Measurements from ENCODE around the gene TMEM123. TPM values are rescaled to one million over a fixed set of nuclear protein-coding genes. Genes with fewer than 3 reads are reported as not detected.
A peak's percentile ranks its signal among the peaks of the same experiment; 100 is the strongest.

Gene TMEM123
- total and polyA plus RNA-seq, 10 of the 15 experiments (the other 5 are each of a cell fraction or from before 2014, with no cell fraction given) = 35.1 to 667 (median 123) TPM

DNA sequence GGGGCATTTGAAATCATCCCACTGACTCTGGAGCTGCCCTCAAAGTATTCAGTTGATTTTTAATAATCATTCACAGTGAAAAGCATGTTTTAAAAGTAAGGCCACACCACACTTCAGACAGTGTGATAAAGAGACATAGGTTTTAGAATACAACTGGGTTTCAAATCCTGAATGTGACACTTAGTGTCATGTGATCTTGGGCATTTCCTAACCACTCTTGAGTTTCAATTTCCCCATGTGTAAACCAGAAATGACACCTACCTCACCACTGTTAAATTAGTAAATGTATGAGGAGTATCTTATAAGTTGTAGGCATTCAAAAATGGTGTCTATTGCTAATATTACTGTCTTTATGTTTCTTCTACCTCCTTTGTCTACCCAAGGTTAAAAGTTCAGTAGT, 5.4 kb downstream of the TMEM123 start:
- DNase-seq (ENCODE audit: low read depth, low spot score) = no peak
- in situ Hi-C loops (cut with MboI) (no loop called here), intact Hi-C loops (cut with micrococcal nuclease; ENCODE audit: unreplicated experiment) (loop anchor here (2.0 to 5.0 kb wide), 2 partner anchors 16 to 165 kb away; no protein-coding TSS in a partner anchor)
- Histone ChIP-seq H3K4me2 (ENCODE audit: control insufficient read depth, insufficient read depth) (peak overlapping the region; percentile 66), H2AFZ (ENCODE audit: control insufficient read depth, low read depth, low read length) (no peak overlapping the region), H3K4me1 (ENCODE audit: control insufficient read depth, insufficient read depth, low read length) (0 out of 2 replicates have a peak, but pooled peaks cover 6% of the 10 kb centered on the region), H3K27me3 (replicated peaks in 1 of 2; ENCODE audit: control insufficient read depth in 2 of 2, insufficient read depth in 2 of 2, low read length in 1 of 2) (no peaks in the 10 kb centered on the region), H3K9me3 (replicated peaks; ENCODE audit: control insufficient read depth, insufficient read depth, low read length) (peaks cover 2% of the 10 kb centered on the region), H3K9ac (ENCODE audit: control insufficient read depth, insufficient read depth, low read length) (no peak overlapping the region), H3K79me2 (ENCODE audit: control insufficient read depth, insufficient read depth, low read length) (peaks cover 75% of the 10 kb centered on the region), H3K4me3 (no peak overlapping the region), H3K36me3 (ENCODE audit: control insufficient read depth in 2 of 2, insufficient read depth in 2 of 2, low read length in 1 of 2) (peaks cover 0 to 19% of the 10 kb centered on the region in 2 experiments), H4K20me1 (ENCODE audit: control insufficient read depth, insufficient read depth) (no peaks in the 10 kb centered on the region), H3K27ac (ENCODE audit: control insufficient read depth, insufficient read depth) (no peak overlapping the region)
- ChIA-PET SMC1A (ENCODE audit: uncharacterized antibody, unreplicated experiment) (interaction anchor here (1.0 to 3.9 kb wide), 11 partner anchors 12 to 167 kb away, joined by 3 to 30 read pairs (median 5); no protein-coding TSS in a partner anchor), RAD21 (ENCODE audit: unreplicated experiment) (interaction anchor here (1.2 to 2.3 kb wide), 5 partner anchors 17 to 166 kb away, joined by 3 to 11 read pairs (median 4); no protein-coding TSS in a partner anchor), CTCF (interaction anchor here (1.4 to 7.4 kb wide), 6 partner anchors 17 to 159 kb away, joined by 3 to 95 read pairs (median 7); no protein-coding TSS in a partner anchor), POLR2A (interaction anchor here (1.3 to 2.0 kb wide), 3 partner anchors 16 to 131 kb away, joined by 3 to 9 read pairs (median 5); partner anchors contain the start of gene BIRC3)
- FAIRE-seq = no peak
- peak; percentile 56 for ATAC-seq
- BruUV-seq (replicated peaks) = no TSS peak
- TF ChIP-seq ZNF24 (IDR thresholded peaks at IDR 0.05) (no peak), EGR1 (IDR thresholded peaks at IDR 0.05; ENCODE audit: borderline replicate concordance in 1 of 2, low read depth in 2 of 2, low read length in 2 of 2) (no peak), NR2C2 (IDR thresholded peaks at IDR 0.05; ENCODE audit: borderline replicate concordance, control insufficient read depth, insufficient read length, low read depth) (no peak), DPF2 (IDR thresholded peaks at IDR 0.05) (0 out of 2 replicates have a peak, but pooled peaks have one; percentile 27), ZNF622 (IDR thresholded peaks at IDR 0.05) (no peak), ATF7 (IDR thresholded peaks at IDR 0.05; ENCODE audit: low read depth) (peak; percentile 87), ZNF384 (IDR thresholded peaks at IDR 0.05; ENCODE audit: borderline replicate concordance, low read depth, low read length) (no peak), BHLHE40 (IDR thresholded peaks at IDR 0.05; ENCODE audit: borderline replicate concordance in 1 of 2, low read depth in 2 of 2, low read length in 1 of 2) (peak; percentile 78 to 80), CBX3 (IDR thresholded peaks at IDR 0.05; ENCODE audit: borderline replicate concordance, low read depth) (no peak), RCOR1 (conservative IDR thresholded peaks at IDR 0.05; ENCODE audit: low read depth, low read length) (no peak), IKZF1 (conservative IDR thresholded peaks at IDR 0.05) (peak; percentile 81), BRCA1 (IDR thresholded peaks at IDR 0.05; ENCODE audit: low read depth, low read length) (no peak), PAX5 (IDR thresholded peaks at IDR 0.05; ENCODE audit: borderline replicate concordance, low read depth, low read length) (no peak), PAX8 (IDR thresholded peaks at IDR 0.05) (no peak), NFYB (IDR thresholded peaks at IDR 0.05; ENCODE audit: insufficient read depth, low read depth, low read length) (no peak), IKZF2 (IDR thresholded peaks at IDR 0.05) (peak; percentile 47 to 61; a peak in 2 of 4 replicates), ASH2L (IDR thresholded peaks at IDR 0.05; ENCODE audit: borderline replicate concordance, low read depth) (no peak), POU2F2 (IDR thresholded peaks at IDR 0.05; ENCODE audit: borderline replicate concordance, low read depth, low read length) (no peak)
- TF ChIP-seq, protein P1, sequence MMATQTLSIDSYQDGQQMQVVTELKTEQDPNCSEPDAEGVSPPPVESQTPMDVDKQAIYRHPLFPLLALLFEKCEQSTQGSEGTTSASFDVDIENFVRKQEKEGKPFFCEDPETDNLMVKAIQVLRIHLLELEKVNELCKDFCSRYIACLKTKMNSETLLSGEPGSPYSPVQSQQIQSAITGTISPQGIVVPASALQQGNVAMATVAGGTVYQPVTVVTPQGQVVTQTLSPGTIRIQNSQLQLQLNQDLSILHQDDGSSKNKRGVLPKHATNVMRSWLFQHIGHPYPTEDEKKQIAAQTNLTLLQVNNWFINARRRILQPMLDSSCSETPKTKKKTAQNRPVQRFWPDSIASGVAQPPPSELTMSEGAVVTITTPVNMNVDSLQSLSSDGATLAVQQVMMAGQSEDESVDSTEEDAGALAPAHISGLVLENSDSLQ (IDR thresholded peaks at IDR 0.05) = no peak
- TF ChIP-seq, protein P2, sequence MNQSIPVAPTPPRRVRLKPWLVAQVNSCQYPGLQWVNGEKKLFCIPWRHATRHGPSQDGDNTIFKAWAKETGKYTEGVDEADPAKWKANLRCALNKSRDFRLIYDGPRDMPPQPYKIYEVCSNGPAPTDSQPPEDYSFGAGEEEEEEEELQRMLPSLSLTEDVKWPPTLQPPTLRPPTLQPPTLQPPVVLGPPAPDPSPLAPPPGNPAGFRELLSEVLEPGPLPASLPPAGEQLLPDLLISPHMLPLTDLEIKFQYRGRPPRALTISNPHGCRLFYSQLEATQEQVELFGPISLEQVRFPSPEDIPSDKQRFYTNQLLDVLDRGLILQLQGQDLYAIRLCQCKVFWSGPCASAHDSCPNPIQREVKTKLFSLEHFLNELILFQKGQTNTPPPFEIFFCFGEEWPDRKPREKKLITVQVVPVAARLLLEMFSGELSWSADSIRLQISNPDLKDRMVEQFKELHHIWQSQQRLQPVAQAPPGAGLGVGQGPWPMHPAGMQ (IDR thresholded peaks at IDR 0.05; ENCODE audit: borderline replicate concordance) = no peak
- TF ChIP-seq, protein P3, sequence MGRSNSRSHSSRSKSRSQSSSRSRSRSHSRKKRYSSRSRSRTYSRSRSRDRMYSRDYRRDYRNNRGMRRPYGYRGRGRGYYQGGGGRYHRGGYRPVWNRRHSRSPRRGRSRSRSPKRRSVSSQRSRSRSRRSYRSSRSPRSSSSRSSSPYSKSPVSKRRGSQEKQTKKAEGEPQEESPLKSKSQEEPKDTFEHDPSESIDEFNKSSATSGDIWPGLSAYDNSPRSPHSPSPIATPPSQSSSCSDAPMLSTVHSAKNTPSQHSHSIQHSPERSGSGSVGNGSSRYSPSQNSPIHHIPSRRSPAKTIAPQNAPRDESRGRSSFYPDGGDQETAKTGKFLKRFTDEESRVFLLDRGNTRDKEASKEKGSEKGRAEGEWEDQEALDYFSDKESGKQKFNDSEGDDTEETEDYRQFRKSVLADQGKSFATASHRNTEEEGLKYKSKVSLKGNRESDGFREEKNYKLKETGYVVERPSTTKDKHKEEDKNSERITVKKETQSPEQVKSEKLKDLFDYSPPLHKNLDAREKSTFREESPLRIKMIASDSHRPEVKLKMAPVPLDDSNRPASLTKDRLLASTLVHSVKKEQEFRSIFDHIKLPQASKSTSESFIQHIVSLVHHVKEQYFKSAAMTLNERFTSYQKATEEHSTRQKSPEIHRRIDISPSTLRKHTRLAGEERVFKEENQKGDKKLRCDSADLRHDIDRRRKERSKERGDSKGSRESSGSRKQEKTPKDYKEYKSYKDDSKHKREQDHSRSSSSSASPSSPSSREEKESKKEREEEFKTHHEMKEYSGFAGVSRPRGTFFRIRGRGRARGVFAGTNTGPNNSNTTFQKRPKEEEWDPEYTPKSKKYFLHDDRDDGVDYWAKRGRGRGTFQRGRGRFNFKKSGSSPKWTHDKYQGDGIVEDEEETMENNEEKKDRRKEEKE (IDR thresholded peaks at IDR 0.05) = no peak

Measured in GM12878 (cell line).